SK-N-SH treated with all-trans-retinoic acid at 6 μM for 48 hours (cell line): ENCODE measurements around the gene ZNF660.

Experiments used
- GLIS3 ChIP-seq: fragments of 250-450 bp; sonication (Bioruptor Pico); IDR thresholded peaks from 2 replicates; pipeline ENCODE4 v1.5.0; 2020; ENCODE audit warnings: mild to moderate bottlenecking, moderate library complexity
- ZFP30 ChIP-seq: fragments of 450-650 bp; formaldehyde crosslinking; IDR thresholded peaks from 2 replicates; pipeline ENCODE4 v1.5.0; 2022; ENCODE audit warnings: mild to moderate bottlenecking, moderate library complexity
- ZNF70 ChIP-seq: fragments of 450-650 bp; formaldehyde crosslinking; IDR thresholded peaks from 2 replicates; pipeline ENCODE4 v1.5.0; 2020; ENCODE audit warnings: mild to moderate bottlenecking, moderate library complexity

DNA sequence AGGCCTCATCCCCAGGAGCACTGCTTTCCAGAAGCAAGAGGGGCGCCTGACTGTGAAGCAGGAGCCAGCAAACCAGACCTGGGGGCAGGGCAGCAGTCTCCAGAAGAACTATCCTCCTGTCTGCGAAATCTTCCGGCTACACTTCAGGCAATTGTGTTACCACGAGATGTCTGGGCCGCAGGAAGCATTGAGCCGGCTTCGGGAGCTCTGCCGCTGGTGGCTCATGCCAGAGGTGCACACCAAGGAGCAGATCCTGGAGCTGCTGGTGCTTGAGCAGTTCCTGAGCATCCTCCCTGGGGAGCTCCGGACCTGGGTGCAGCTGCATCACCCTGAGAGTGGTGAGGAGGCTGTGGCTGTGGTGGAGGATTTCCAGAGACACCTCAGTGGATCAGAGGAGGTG is 27.7 kb upstream of the ZNF660 start:
- TF ChIP-seq ZFP30 (no peak), GLIS3 (CRISPR knock-in tag) (no peak), ZNF70 (CRISPR knock-in tag) (no peak)
